Testis (tissue), 2 donors: ENCODE data around the gene DNAJC24.

Source experiments
- POLR2A ChIP-seq: fragments of 450-650 bp; IDR thresholded peaks from one replicate; pipeline ENCODE4 v1.6.1; 2017; ENCODE audit warnings: antibody characterized with exemption, mild to moderate bottlenecking, moderate library complexity
- TF ChIP-seq, protein P1 (sequence below), 3 experiments: fragments of 450-650 bp in 2 of 3; fragments of 200-600 bp in 1 of 3; sonication (generic) in 1 of 3; IDR thresholded peaks; one replicate each; pipeline ENCODE4 v1.5.1; 2016 to 2019; ENCODE audit warnings: antibody characterized with exemption in 3 of 3, mild to moderate bottlenecking in 2 of 3, moderate library complexity in 1 of 3

DNA sequence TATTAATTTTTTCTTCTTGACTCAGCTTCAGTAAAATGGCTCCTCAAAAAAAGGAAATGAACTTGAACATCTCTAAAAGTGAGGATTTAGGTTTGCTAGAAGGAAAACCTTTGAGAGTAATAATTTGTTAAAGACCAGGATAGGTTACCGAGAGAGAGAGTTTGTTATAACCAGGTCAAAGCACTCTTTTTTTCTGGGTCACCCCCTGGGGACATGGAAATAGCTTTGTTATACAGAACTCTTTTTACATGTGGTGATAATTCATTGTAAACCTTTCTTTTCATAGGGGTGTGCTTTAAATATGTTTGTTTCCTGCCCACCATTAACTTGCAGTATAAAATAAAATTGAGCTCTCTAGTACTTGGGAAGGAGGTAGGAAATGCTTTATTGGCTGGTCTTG, 47.7 kb downstream of the DNAJC24 start:
- TF ChIP-seq, protein P1, sequence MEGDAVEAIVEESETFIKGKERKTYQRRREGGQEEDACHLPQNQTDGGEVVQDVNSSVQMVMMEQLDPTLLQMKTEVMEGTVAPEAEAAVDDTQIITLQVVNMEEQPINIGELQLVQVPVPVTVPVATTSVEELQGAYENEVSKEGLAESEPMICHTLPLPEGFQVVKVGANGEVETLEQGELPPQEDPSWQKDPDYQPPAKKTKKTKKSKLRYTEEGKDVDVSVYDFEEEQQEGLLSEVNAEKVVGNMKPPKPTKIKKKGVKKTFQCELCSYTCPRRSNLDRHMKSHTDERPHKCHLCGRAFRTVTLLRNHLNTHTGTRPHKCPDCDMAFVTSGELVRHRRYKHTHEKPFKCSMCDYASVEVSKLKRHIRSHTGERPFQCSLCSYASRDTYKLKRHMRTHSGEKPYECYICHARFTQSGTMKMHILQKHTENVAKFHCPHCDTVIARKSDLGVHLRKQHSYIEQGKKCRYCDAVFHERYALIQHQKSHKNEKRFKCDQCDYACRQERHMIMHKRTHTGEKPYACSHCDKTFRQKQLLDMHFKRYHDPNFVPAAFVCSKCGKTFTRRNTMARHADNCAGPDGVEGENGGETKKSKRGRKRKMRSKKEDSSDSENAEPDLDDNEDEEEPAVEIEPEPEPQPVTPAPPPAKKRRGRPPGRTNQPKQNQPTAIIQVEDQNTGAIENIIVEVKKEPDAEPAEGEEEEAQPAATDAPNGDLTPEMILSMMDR (IDR thresholded peaks at IDR 0.05) = no peak
- TF ChIP-seq POLR2A = no peak
